WTC11 (cell line): Measurements from ENCODE around the gene SYNGAP1. TPM values are rescaled to one million over a fixed set of nuclear protein-coding genes. Genes with fewer than 3 reads are reported as not detected.

Experiments
- ATAC-seq: fragments of 200-7000 bp; cut with Tn5 transposase; 2 replicates; pipeline ENCODE4 v1.10.0; 2021; ENCODE audit warnings: mild to moderate bottlenecking, moderate library complexity
- CTCF ChIA-PET: fragments of 300-600 bp; sonication (Branson Sonifier 250); formaldehyde crosslinking; loops from one replicate; lab custom pipeline; 2021; ENCODE audit warnings: antibody characterized with exemption; lab: Charles Lee
- POLR2A ChIA-PET: fragments of 350-600 bp; sonication (Branson Sonifier 250); formaldehyde crosslinking; loops from one replicate; lab custom pipeline; 2021; ENCODE audit warnings: antibody characterized with exemption; lab: Charles Lee
- DNase-seq: peaks from one replicate; pipeline ENCODE4 v3.0.0; 2021; ENCODE audit warnings: low spot score
- H3K27ac Mint-ChIP-seq: 2 replicates; pipeline ENCODE4 v1.8.0; 2021; ENCODE audit warnings: mixed read lengths
- H3K27me3 Mint-ChIP-seq: 2 replicates; pipeline ENCODE4 v1.8.0; 2021; ENCODE audit warnings: low read depth, mild to moderate bottlenecking, moderate library complexity, mixed read lengths
- H3K36me3 Mint-ChIP-seq: 2 replicates; pipeline ENCODE4 v1.8.0; 2021; ENCODE audit warnings: mixed read lengths
- H3K4me1 Mint-ChIP-seq: 2 replicates; pipeline ENCODE4 v1.8.0; 2022; ENCODE audit warnings: mixed read lengths
- H3K4me3 Mint-ChIP-seq: 2 replicates; pipeline ENCODE4 v1.8.0; 2021; ENCODE audit warnings: mild to moderate bottlenecking, moderate library complexity, mixed read lengths
- H3K9me3 Mint-ChIP-seq: 2 replicates; pipeline ENCODE4 v1.8.0; 2021; ENCODE audit warnings: mixed read lengths
- ATF1 ChIP-seq: sonication (generic); formaldehyde crosslinking; IDR thresholded peaks from 2 replicates; pipeline ENCODE4 v1.8.1; 2023; ENCODE audit warnings: mild to moderate bottlenecking, moderate library complexity, missing genetic modification reagents
- CREM ChIP-seq: sonication (generic); formaldehyde crosslinking; IDR thresholded peaks from 2 replicates; pipeline ENCODE4 v1.8.1; 2022; ENCODE audit warnings: mild to moderate bottlenecking, missing genetic modification reagents, moderate library complexity
- ETV6 ChIP-seq: sonication (generic); formaldehyde crosslinking; IDR thresholded peaks from 2 replicates; pipeline ENCODE4 v1.8.1; 2022; ENCODE audit warnings: mild to moderate bottlenecking, missing genetic modification reagents
- FOXK1 ChIP-seq: sonication (generic); formaldehyde crosslinking; IDR thresholded peaks from 2 replicates; pipeline ENCODE4 v1.8.0; 2022; ENCODE audit warnings: mild to moderate bottlenecking, moderate library complexity, missing genetic modification reagents
- MXD4 ChIP-seq: fragments of 250-450 bp; sonication (Bioruptor Pico); IDR thresholded peaks from 2 replicates; pipeline ENCODE4 v1.8.0; 2021; ENCODE audit warnings: mild to moderate bottlenecking, moderate library complexity, borderline replicate concordance
- NFYB ChIP-seq: sonication (generic); formaldehyde crosslinking; conservative IDR thresholded peaks from 2 replicates; pipeline ENCODE4 v1.8.0; 2022; ENCODE audit warnings: low read depth, missing genetic modification reagents
- PRRX2 ChIP-seq: fragments of 250-450 bp; sonication (Bioruptor Pico); IDR thresholded peaks from 2 replicates; pipeline ENCODE4 v1.8.0; 2021; ENCODE audit warnings: mild to moderate bottlenecking
- RORB ChIP-seq: fragments of 250-450 bp; sonication (Bioruptor Pico); IDR thresholded peaks from 2 replicates; pipeline ENCODE4 v1.9.0; 2021; ENCODE audit warnings: mild to moderate bottlenecking
- SP1 ChIP-seq: sonication (generic); formaldehyde crosslinking; conservative IDR thresholded peaks from 2 replicates; pipeline ENCODE4 v1.8.1; 2022; ENCODE audit warnings: missing genetic modification reagents
- TEAD1 ChIP-seq: sonication (generic); formaldehyde crosslinking; IDR thresholded peaks from 2 replicates; pipeline ENCODE4 v1.8.0; 2022; ENCODE audit warnings: mild to moderate bottlenecking, missing genetic modification reagents
- TEAD4 ChIP-seq: sonication (generic); formaldehyde crosslinking; IDR thresholded peaks from 2 replicates; pipeline ENCODE4 v1.8.0; 2022; ENCODE audit warnings: mild to moderate bottlenecking, missing genetic modification reagents
- USF1 ChIP-seq: sonication (generic); formaldehyde crosslinking; IDR thresholded peaks from 2 replicates; pipeline ENCODE4 v1.8.0; 2022; ENCODE audit warnings: mild to moderate bottlenecking, missing genetic modification reagents
- ZNF232 ChIP-seq: sonication (generic); formaldehyde crosslinking; IDR thresholded peaks from 2 replicates; pipeline ENCODE4 v1.8.0; 2022; ENCODE audit warnings: mild to moderate bottlenecking, missing genetic modification reagents
- ZNF281 ChIP-seq: sonication (generic); formaldehyde crosslinking; IDR thresholded peaks from 2 replicates; pipeline ENCODE4 v1.8.0; 2023; ENCODE audit warnings: mild to moderate bottlenecking, missing genetic modification reagents
- total RNA-seq: library from RNA; stranded (reverse); gene quantifications from 3 replicates; pipeline ENCODE4 v1.2.3, GENCODE V29; 2021
- TF ChIP-seq, protein P1 (sequence below): sonication (generic); formaldehyde crosslinking; IDR thresholded peaks from 2 replicates; pipeline ENCODE4 v1.8.1; 2022; ENCODE audit warnings: low read depth, missing genetic modification reagents, borderline replicate concordance
- TF ChIP-seq, protein P2 (sequence below): sonication (generic); formaldehyde crosslinking; IDR thresholded peaks from 2 replicates; pipeline ENCODE4 v1.8.0; 2022; ENCODE audit warnings: mild to moderate bottlenecking, missing genetic modification reagents
- TF ChIP-seq, protein P3 (sequence below): sonication (generic); formaldehyde crosslinking; IDR thresholded peaks from 2 replicates; pipeline ENCODE4 v1.8.1; 2023; ENCODE audit warnings: mild to moderate bottlenecking, missing genetic modification reagents, moderate library complexity

The SYNGAP1 gene
- total RNA-seq, 1 experiment from 2014 or later: 139 TPM

GRCh38 chr6:33429750-33430052 is 9.8 kb downstream of the SYNGAP1 start (continued):
- TF ChIP-seq USF1: no peak
- TF ChIP-seq RORB (CRISPR knock-in tag): no peak
- TF ChIP-seq MXD4: no peak
- TF ChIP-seq, all 79 proteins: peak for 0

DNA sequence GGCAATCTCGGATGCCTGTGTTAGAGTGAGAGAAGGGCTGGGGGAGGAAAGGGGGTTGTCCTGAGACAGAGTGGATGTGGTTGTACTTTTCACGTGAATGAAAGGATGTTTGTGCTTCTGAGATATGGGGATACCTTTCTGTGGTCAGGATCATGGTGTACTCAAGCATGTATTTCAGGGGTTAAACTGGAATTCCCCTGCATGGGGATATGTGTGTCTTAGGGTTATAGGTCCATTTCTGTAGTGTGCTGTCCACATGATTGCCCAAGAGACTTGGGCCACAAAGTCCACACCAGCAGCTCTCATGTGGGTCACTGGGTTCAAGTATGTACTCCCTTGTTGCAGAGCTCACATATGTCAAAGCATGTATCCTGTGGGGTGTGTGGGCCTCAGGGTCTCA is 10.5 kb downstream of the SYNGAP1 start:
- Mint-ChIP-seq H3K9me3 (no peaks in the 10 kb centered on the region), H3K27ac (peak overlapping the region; percentile 91), H3K4me1 (peaks cover 65% of the 10 kb centered on the region), H3K4me3 (peak overlapping the region; percentile 71)
- no peak for DNase-seq
- ChIA-PET CTCF (interaction anchor here (0.6 to 2.4 kb wide), 11 partner anchors 10 to 281 kb away, joined by 3 to 30 read pairs (median 9); partner anchors contain the start of genes B3GALT4, BAK1, CUTA and UQCC2), POLR2A (interaction anchor here (1.0 to 4.1 kb wide), 8 partner anchors 11 to 459 kb away, joined by 3 to 26 read pairs (median 6); partner anchors contain the start of genes B3GALT4, CUTA, PFDN6 and PHF1)
- no peak for TF ChIP-seq PRRX2
- TF ChIP-seq, all 79 proteins: peak for 0
- H3K27me3 Mint-ChIP-seq: no peaks in the 10 kb centered on the region
- ATAC-seq: no peak
- H3K36me3 Mint-ChIP-seq: peaks cover 4% of the 10 kb centered on the region; the same call in 1 of the 2 replicates

DNA sequence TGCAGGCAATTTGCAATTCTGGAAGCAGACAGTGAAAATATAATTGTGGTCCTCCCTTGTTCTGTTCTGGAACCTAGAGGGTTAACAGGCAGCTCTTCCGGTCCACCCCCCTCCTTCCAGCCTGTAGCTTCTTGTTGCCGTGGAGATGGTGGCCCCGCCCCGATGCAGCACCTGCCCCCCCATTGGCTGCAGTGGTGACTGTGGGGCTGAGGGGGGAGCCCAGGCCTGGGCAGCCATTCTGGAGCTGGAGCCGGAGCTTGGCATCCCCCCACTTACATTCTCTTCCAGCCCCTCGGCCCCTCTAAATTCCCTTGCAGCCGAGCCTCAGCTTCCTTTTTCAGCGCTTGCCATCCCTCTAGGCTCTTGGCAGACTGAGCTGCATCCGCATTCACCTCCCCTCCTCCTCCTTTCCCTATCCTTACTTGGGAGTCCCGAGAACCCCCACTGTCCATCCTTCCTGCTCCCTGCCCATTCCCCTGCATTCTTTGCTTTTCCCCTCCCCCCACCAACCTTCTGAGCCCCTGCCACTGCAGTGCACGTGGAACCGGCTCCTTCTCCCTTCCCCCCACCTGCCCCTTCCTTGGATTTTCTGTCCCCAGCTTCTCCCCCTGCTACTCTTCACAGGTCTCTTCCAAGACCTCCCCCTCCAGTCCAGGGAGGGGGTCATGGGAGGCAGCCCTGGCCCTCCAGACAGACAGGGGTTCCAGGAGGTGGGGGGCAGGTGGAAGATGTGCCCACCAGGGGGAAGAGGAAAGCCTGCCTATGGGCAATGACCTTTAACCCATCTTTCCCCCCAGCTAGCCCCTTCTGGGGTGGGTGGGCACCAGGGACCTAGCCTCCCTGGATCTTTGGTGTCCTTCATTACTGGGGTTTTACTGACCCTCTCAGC is 11.4 kb downstream of the SYNGAP1 start:
- CTCF ChIA-PET: interaction anchor here (0.6 to 2.4 kb wide), 11 partner anchors 9 to 280 kb away, joined by 3 to 30 read pairs (median 9); partner anchors contain the start of genes B3GALT4, BAK1, CUTA and UQCC2
- peak; percentile 93 for DNase-seq
- POLR2A ChIA-PET: interaction anchor here (0.6 to 4.1 kb wide), 11 partner anchors 9 to 459 kb away, joined by 3 to 26 read pairs (median 5); partner anchors contain the start of genes B3GALT4, CUTA, PFDN6 and PHF1
- Mint-ChIP-seq H3K9me3 (no peaks in the 10 kb centered on the region), H3K4me1 (peaks cover 61% of the 10 kb centered on the region), H3K27ac (peak overlapping the region; percentile 95), H3K36me3 (peaks cover 13% of the 10 kb centered on the region), H3K27me3 (no peaks in the 10 kb centered on the region), H3K4me3 (peak overlapping the region; percentile 71)
- TF ChIP-seq SP1 (CRISPR knock-in tag) (peak; percentile 75), ETV6 (CRISPR knock-in tag) (peak; percentile 10; the same call in 1 of the 2 replicates), TEAD4 (no peak), ZNF232 (CRISPR knock-in tag) (0 out of 2 replicates have a peak, but pooled peaks have one; percentile 31), ZNF281 (CRISPR knock-in tag) (peak; percentile 88), TEAD1 (CRISPR knock-in tag) (peak; percentile 90; the same call in 1 of the 2 replicates), FOXK1 (CRISPR knock-in tag) (peak; percentile 56; the same call in 1 of the 2 replicates), CREM (0 out of 2 replicates have a peak, but pooled peaks have one; percentile 15), NFYB (CRISPR knock-in tag) (0 out of 2 replicates have a peak, but pooled peaks have one; percentile 29), PRRX2 (no peak), ATF1 (CRISPR knock-in tag) (no peak)
- TF ChIP-seq, protein P1, sequence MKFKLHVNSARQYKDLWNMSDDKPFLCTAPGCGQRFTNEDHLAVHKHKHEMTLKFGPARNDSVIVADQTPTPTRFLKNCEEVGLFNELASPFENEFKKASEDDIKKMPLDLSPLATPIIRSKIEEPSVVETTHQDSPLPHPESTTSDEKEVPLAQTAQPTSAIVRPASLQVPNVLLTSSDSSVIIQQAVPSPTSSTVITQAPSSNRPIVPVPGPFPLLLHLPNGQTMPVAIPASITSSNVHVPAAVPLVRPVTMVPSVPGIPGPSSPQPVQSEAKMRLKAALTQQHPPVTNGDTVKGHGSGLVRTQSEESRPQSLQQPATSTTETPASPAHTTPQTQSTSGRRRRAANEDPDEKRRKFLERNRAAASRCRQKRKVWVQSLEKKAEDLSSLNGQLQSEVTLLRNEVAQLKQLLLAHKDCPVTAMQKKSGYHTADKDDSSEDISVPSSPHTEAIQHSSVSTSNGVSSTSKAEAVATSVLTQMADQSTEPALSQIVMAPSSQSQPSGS (CRISPR knock-in tag): no peak
- TF ChIP-seq, protein P2, sequence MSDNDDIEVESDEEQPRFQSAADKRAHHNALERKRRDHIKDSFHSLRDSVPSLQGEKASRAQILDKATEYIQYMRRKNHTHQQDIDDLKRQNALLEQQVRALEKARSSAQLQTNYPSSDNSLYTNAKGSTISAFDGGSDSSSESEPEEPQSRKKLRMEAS (CRISPR knock-in tag): peak; percentile 78; the same call in 1 of the 2 replicates
- TF ChIP-seq, protein P3, sequence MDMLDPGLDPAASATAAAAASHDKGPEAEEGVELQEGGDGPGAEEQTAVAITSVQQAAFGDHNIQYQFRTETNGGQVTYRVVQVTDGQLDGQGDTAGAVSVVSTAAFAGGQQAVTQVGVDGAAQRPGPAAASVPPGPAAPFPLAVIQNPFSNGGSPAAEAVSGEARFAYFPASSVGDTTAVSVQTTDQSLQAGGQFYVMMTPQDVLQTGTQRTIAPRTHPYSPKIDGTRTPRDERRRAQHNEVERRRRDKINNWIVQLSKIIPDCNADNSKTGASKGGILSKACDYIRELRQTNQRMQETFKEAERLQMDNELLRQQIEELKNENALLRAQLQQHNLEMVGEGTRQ: peak; percentile 46; the same call in 1 of the 2 replicates
- peak; percentile 65 for ATAC-seq
